ENCODE measurements around the gene KCNQ1. TPM values are rescaled to one million over a fixed set of nuclear protein-coding genes. Genes with fewer than 3 reads are reported as not detected.

Gene KCNQ1
- polyA plus RNA-seq, 1 donor (not counting 4 experiments of a cell fraction or from before 2014, with no cell fraction given): not detected

DNA sequence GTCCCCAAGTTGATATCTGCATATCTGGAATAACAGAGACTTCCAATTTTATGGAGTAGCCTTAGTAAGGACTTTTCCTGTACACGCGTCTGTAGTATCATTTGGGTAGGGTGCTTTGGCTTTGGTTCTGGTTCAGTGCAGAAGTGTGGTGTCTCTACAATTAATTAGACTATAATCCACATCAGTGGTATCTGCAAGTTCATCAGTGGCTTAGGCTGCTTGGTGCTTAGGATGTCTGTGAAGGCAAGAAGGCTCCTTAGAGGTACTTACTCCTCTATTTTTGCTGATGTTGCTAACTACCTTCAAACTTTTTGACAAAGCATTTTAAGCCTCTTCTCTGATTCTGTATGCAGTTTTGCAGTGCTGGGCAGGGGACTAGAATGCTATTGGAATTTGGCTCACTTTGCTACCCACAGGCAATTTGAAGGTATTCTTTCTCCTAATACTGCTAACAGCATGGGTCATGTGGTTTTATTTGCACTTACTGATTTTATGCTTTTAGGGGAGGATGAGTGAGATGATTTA is 205.6 kb downstream of the KCNQ1 start:
- Histone ChIP-seq H3K79me2 (ENCODE audit: control insufficient read depth, insufficient read depth, low read length) (no peaks in the 10 kb centered on the region), H3K4me2 (ENCODE audit: control insufficient read depth, extremely low read depth, insufficient read depth, low read depth, low read length) (no peak overlapping the region), H4K20me1 (ENCODE audit: control insufficient read depth, extremely low read depth, insufficient read depth, low read length) (no peaks in the 10 kb centered on the region), H3K27ac (ENCODE audit: control insufficient read depth, insufficient read depth, low read length) (no peak overlapping the region), H3K9ac (ENCODE audit: control insufficient read depth, extremely low read depth, insufficient read depth, low read length) (no peak overlapping the region), H3K9me1 (ENCODE audit: control insufficient read depth, extremely low read depth, insufficient read depth, low read length) (no peaks in the 10 kb centered on the region), H3K36me3 (ENCODE audit: control insufficient read depth in 2 of 2, extremely low read depth in 1 of 2, insufficient read depth in 2 of 2, low read length in 2 of 2) (no peaks in the 10 kb centered on the region), H3K4me1 (ENCODE audit: control insufficient read depth, extremely low read depth, insufficient read depth, low read length) (no peaks in the 10 kb centered on the region), H3K4me3 (ENCODE audit: control insufficient read depth in 2 of 3, extremely low read depth in 1 of 3, insufficient read depth in 2 of 3, low read depth in 1 of 3, low read length in 3 of 3) (no peak overlapping the region), H3K27me3 (ENCODE audit: control insufficient read depth, extremely low read depth, insufficient read depth, low read length) (peaks cover 2% of the 10 kb centered on the region), H3K9me3 (ENCODE audit: control insufficient read depth, low read depth, low read length) (peaks cover 2% of the 10 kb centered on the region), H2AFZ (ENCODE audit: control insufficient read depth, low read length) (no peak overlapping the region)
- no peak for TF ChIP-seq EZH2 (IDR thresholded peaks at IDR 0.05; ENCODE audit: low read length)
- no peak for TF ChIP-seq CTCF (optimal IDR thresholded peaks at IDR 0.05 in 1 of 3, IDR thresholded peaks at IDR 0.05 in 1 of 3, conservative IDR thresholded peaks at IDR 0.05 in 1 of 3; ENCODE audit: extremely low read depth in 1 of 3, insufficient read depth in 2 of 3, low read length in 3 of 3)
- no peak for DNase-seq (ENCODE audit: low read depth, low spot score)
- no peak for FAIRE-seq
- dilution Hi-C loops (cut with MboI; ENCODE audit: extremely low pct_ligation_motif_present, low sequenced_read_pairs): no loop called here

DNA sequence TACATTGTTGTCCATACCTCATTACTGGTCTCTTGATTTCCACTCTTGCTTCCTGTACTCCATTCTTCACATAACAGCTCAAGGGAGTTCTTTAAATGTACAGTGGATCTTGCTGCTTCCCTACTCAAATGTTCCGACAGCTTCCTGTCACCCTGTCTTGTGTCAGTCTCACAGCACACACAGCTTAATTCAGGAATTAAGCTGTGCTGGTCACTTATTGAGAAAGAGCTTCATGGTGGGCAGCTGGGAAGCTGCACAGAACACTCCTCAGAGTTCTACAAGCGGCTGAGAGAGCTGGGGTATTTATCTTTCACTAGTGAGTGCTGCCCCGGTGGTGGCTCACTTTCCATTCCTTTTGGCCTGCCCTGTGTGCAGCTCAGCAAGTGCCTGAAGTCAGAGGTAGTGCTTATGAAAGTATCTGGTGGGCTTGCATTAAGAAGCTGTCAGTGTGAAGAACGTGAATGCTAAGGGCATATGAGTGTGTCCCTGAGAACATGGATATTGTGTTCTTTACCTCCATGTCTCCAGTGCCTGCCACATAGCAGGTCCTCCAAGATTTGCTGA is 206.3 kb downstream of the KCNQ1 start:
- Histone ChIP-seq H2AFZ (ENCODE audit: control insufficient read depth, low read length) (no peak overlapping the region), H3K36me3 (ENCODE audit: control insufficient read depth in 2 of 2, extremely low read depth in 1 of 2, insufficient read depth in 2 of 2, low read length in 2 of 2) (no peaks in the 10 kb centered on the region), H3K9me1 (ENCODE audit: control insufficient read depth, extremely low read depth, insufficient read depth, low read length) (no peaks in the 10 kb centered on the region), H3K9ac (ENCODE audit: control insufficient read depth, extremely low read depth, insufficient read depth, low read length) (no peak overlapping the region), H3K4me1 (ENCODE audit: control insufficient read depth, extremely low read depth, insufficient read depth, low read length) (no peaks in the 10 kb centered on the region), H3K79me2 (ENCODE audit: control insufficient read depth, insufficient read depth, low read length) (no peaks in the 10 kb centered on the region), H4K20me1 (ENCODE audit: control insufficient read depth, extremely low read depth, insufficient read depth, low read length) (no peaks in the 10 kb centered on the region), H3K9me3 (ENCODE audit: control insufficient read depth, low read depth, low read length) (no peaks in the 10 kb centered on the region), H3K4me3 (ENCODE audit: control insufficient read depth in 2 of 3, extremely low read depth in 1 of 3, insufficient read depth in 2 of 3, low read depth in 1 of 3, low read length in 3 of 3) (no peak overlapping the region), H3K27me3 (ENCODE audit: control insufficient read depth, extremely low read depth, insufficient read depth, low read length) (peaks cover 2% of the 10 kb centered on the region), H3K27ac (ENCODE audit: control insufficient read depth, insufficient read depth, low read length) (no peak overlapping the region), H3K4me2 (ENCODE audit: control insufficient read depth, extremely low read depth, insufficient read depth, low read depth, low read length) (no peak overlapping the region)
- FAIRE-seq (no peak), DNase-seq (ENCODE audit: low read depth, low spot score) (no peak)
- dilution Hi-C loops (cut with MboI; ENCODE audit: extremely low pct_ligation_motif_present, low sequenced_read_pairs): no loop called here
- no peak for TF ChIP-seq EZH2 (IDR thresholded peaks at IDR 0.05; ENCODE audit: low read length)
- TF ChIP-seq CTCF (optimal IDR thresholded peaks at IDR 0.05 in 1 of 3, IDR thresholded peaks at IDR 0.05 in 1 of 3, conservative IDR thresholded peaks at IDR 0.05 in 1 of 3; ENCODE audit: extremely low read depth in 1 of 3, insufficient read depth in 2 of 3, low read length in 3 of 3): no peak

All from keratinocyte (primary cell).